ENCODE data around the gene SMOC2. TPM values are rescaled to one million over a fixed set of nuclear protein-coding genes. Genes with fewer than 3 reads are reported as not detected.

The SMOC2 gene
- total and polyA plus RNA-seq, 12 donors, result 6.6 to 39.1 (median 17.6) TPM

GRCh38 chr6:168517742-168518347 is 76.9 kb downstream of the SMOC2 start:
- DNase-seq, result no peak
- Histone ChIP-seq H3K27ac (no peak overlapping the region), H3K4me1 (peaks cover 0 to 15% (median 0%) of the 10 kb centered on the region in 9 donors), H3K27me3 (peaks cover 0 to 8% (median 0%) of the 10 kb centered on the region in 7 donors), H3K4me3 (no peak overlapping the region), H3K36me3 (peaks cover 0 to 5% (median 0%) of the 10 kb centered on the region in 9 donors), H3K9me3 (no peaks in the 10 kb centered on the region)
- ATAC-seq, result peak in 1 of 8 donors; percentile 33
- WGBS, 2 donors, result 86 to 87% methylated on average over 39 of the region's 39 CpGs
- intact Hi-C loops (cut with DNase I), result no loop called here
- no peak for TF ChIP-seq CTCF (IDR thresholded peaks at IDR 0.05)

DNA sequence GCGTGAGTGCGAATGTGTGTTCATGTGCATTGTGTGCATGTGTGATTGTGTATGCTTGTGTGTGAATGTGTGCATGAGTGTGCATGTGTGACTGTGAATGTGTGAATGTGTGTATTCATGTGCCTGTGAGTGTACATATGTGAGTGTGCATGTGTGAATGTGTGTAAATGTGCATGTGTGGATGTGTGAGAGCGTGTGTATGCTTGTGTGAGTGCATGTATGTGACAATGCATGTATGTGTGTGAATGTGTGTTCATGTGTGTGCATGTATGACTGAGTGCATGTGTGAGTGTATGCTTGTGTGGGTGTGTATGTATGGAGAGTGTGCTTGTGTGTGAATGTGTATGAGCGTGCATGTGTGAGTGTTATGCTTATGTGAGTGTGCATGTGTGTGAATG is 77.4 kb downstream of the SMOC2 start:
- 85 to 99% methylated on average over 4 of the region's 4 CpGs for WGBS, 2 donors

GRCh38 chr6:168518867-168519266 is 77.9 kb downstream of the SMOC2 start:
- ATAC-seq (no peak), DNase-seq (no peak)
- no peak for TF ChIP-seq CTCF (IDR thresholded peaks at IDR 0.05)
- intact Hi-C loops (cut with DNase I), result no loop called here
- WGBS, 2 donors, result 80 to 99% methylated on average over 21 of the region's 21 CpGs
- peaks cover 0 to 5% (median 0%) of the 10 kb centered on the region in 9 donors for H3K36me3 ChIP-seq
- H3K9me3 ChIP-seq, result no peaks in the 10 kb centered on the region
- H3K4me3 ChIP-seq, result no peak overlapping the region
- H3K4me1 ChIP-seq, result peaks cover 0 to 11% (median 0%) of the 10 kb centered on the region in 9 donors
- H3K27ac ChIP-seq, result no peak overlapping the region
- H3K27me3 ChIP-seq, result peaks cover 0 to 4% (median 0%) of the 10 kb centered on the region in 7 donors

More for the DNA sequence above, 77.4 kb downstream of the SMOC2 start:
- no peaks in the 10 kb centered on the region for H3K9me3 ChIP-seq
- peaks cover 0 to 8% (median 0%) of the 10 kb centered on the region in 7 donors for H3K27me3 ChIP-seq
- no peak overlapping the region for H3K27ac ChIP-seq
- no peak overlapping the region for H3K4me3 ChIP-seq
- peaks cover 0 to 15% (median 0%) of the 10 kb centered on the region in 9 donors for H3K4me1 ChIP-seq
- ATAC-seq, result no peak
- intact Hi-C loops (cut with DNase I), result no loop called here
- H3K36me3 ChIP-seq, result peaks cover 0 to 5% (median 0%) of the 10 kb centered on the region in 9 donors
- no peak for TF ChIP-seq CTCF (IDR thresholded peaks at IDR 0.05)
- no peak for DNase-seq

GRCh38 chr6:168520233-168520632 is 79.2 kb downstream of the SMOC2 start:
- H3K4me1 ChIP-seq, result no peaks in the 10 kb centered on the region
- intact Hi-C loops (cut with DNase I), result no loop called here
- DNase-seq (no peak), ATAC-seq (no peak)
- WGBS, 2 donors, result 90 to 91% methylated on average over 10 of the region's 10 CpGs
- no peak overlapping the region for H3K27ac ChIP-seq
- no peaks in the 10 kb centered on the region for H3K9me3 ChIP-seq
- H3K4me3 ChIP-seq, result no peak overlapping the region
- peaks cover 0 to 5% (median 0%) of the 10 kb centered on the region in 9 donors for H3K36me3 ChIP-seq
- no peaks in the 10 kb centered on the region for H3K27me3 ChIP-seq
- no peak for TF ChIP-seq CTCF (IDR thresholded peaks at IDR 0.05)
